COR-L47 (cell line): Measurements from ENCODE around the gene SC5D.

Source experiments
- DNase-seq: peaks from one replicate; lab custom pipeline; 2025; lab: John Stamatoyannopoulos, UW

The SC5D gene

DNA sequence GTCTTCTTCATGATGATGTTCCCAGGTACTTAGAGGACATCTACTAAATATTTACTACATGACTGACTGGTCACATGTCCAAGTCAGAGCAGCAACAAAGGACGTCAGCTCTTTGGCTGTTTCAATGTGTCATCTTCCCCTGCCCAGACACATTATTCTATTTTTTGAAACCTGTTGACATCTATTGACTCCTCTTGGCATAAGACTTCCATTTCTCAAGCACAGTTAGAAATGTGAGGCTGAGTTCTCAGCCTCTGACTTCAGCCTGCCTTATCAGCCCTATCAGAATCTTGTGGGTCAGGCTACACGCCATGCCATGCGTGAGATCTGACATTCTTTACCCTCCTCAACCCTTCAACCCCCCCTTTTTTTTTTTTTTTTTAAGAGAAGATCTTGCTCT is 63.8 kb downstream of the SC5D start:
- DNase-seq = no peak
